GM06990 (cell line): Measurements from ENCODE around the gene EPHA6.

ENCODE experiments used
- DNase-seq: peaks from one replicate; pipeline ENCODE4 v3.0.0-alpha.2; 2011; ENCODE audit not compliant: insufficient read length; ENCODE audit errors: extremely low read depth
- H3K27me3 ChIP-seq: replicated peaks from 2 replicates; pipeline ENCODE4 v1.6.0; 2011; ENCODE audit warnings: low read length; ENCODE audit not compliant: control insufficient read depth, insufficient read depth
- H3K36me3 ChIP-seq: 2 replicates; pipeline ENCODE4 v1.5.1; 2011; ENCODE audit warnings: low read length; ENCODE audit not compliant: control insufficient read depth, insufficient read depth
- H3K4me3 ChIP-seq: replicated peaks from 2 replicates; pipeline ENCODE4 v1.5.1; 2011; ENCODE audit warnings: low read depth, mild to moderate bottlenecking, control low read depth, low read length
- TF ChIP-seq, protein P1 (sequence below): IDR thresholded peaks from 2 replicates; pipeline ENCODE4 v1.5.1; 2011; ENCODE audit warnings: low read length, control low read depth, mild to moderate bottlenecking, inconsistent platforms; ENCODE audit not compliant: insufficient read depth, poor library complexity, severe bottlenecking

The EPHA6 gene

DNA sequence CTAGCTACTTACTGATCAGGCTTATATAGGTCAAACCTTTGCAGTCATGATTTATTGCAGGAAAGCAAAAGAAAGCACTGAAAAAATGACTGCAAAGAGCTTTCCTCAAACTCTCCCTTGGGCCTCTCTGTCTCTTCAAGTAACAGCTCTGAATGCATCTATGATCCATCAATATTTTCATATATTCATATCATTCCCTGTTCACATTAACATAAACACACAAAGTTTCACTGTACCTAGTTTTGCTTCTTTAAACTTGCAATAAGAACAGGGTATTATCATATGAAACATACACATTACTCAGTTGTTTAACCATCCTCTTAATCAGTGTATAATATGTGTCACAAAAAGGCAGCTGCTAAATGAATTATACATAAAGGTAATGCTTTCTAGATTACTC is 842.2 kb downstream of the EPHA6 start:
- DNase-seq = no peak
- no peaks in the 10 kb centered on the region for H3K36me3 ChIP-seq
- H3K4me3 ChIP-seq = no peak overlapping the region
- TF ChIP-seq, protein P1, sequence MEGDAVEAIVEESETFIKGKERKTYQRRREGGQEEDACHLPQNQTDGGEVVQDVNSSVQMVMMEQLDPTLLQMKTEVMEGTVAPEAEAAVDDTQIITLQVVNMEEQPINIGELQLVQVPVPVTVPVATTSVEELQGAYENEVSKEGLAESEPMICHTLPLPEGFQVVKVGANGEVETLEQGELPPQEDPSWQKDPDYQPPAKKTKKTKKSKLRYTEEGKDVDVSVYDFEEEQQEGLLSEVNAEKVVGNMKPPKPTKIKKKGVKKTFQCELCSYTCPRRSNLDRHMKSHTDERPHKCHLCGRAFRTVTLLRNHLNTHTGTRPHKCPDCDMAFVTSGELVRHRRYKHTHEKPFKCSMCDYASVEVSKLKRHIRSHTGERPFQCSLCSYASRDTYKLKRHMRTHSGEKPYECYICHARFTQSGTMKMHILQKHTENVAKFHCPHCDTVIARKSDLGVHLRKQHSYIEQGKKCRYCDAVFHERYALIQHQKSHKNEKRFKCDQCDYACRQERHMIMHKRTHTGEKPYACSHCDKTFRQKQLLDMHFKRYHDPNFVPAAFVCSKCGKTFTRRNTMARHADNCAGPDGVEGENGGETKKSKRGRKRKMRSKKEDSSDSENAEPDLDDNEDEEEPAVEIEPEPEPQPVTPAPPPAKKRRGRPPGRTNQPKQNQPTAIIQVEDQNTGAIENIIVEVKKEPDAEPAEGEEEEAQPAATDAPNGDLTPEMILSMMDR = no peak
- no peaks in the 10 kb centered on the region for H3K27me3 ChIP-seq

DNA sequence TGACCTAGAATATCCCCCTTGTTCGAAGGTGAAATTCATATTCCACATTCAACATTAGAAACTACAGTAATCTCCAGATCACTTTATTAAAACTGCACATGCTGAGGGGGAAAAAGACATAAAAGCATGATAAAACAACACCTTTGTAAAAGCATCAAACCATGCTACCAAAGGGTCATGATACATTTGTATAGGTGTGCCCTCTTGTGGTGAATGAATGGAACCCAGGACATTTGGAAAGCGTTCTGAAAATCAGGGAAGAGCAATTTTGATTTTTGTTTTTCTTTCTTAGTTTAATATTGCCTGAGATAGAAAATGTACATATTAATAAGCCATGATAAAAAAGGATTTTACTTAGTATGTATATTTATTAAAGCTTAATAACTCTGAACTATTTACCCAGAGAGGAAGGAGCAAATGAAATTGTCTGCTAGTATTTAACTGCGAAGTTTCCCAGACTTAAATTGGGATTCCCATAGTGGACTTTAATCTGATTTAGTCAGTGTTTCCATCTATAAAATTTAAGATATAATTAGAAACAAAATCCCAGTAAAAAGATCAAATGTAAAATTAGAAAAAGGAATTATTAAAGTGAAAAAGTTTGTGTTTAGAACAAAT is 844.4 kb downstream of the EPHA6 start:
- no peak for DNase-seq
- H3K36me3 ChIP-seq = no peaks in the 10 kb centered on the region
- H3K27me3 ChIP-seq = no peaks in the 10 kb centered on the region
- H3K4me3 ChIP-seq = no peak overlapping the region
- TF ChIP-seq, protein P1 = peak; percentile 68

DNA sequence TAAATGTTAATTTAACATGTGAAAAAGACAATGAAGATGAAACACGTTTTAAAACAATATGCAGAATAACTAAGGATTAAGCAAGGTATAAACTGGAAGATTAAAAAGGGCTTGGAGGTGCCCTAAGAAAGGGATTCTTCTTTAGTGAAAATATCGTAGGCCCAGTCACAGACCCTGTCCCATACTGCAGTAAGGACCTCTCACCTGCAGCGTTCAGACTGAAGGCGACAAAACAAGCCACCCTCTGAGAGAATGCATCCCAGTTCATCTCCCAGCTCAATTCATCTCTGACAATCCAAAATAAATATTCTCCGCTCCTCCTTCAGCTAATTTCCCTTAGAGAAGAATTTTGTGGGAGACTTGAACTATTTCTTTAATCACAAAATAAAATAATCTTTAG is 847.9 kb downstream of the EPHA6 start:
- Histone ChIP-seq H3K36me3 (no peaks in the 10 kb centered on the region), H3K27me3 (no peaks in the 10 kb centered on the region), H3K4me3 (no peak overlapping the region)
- no peak for DNase-seq
- TF ChIP-seq, protein P1 = no peak

DNA sequence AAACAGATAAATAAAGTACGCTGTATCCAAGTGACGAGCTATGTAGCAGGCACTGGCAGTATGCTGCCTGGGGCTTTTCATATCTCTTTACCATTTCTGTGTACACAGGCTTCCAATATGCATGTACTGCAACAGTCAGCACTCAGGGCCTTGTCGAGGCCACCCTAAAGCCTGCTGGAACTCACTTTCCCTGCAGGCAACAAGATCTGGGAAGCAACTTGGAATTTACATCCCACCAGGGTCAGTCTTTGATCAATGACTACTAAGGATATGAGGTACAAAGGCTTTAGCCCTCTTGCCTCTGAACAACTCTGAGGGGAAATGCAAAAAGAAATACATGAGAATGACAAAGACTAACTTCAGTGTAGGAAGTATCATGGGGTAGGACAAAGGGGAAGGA is 848.4 kb downstream of the EPHA6 start:
- no peak for DNase-seq
- TF ChIP-seq, protein P1 = no peak
- H3K4me3 ChIP-seq = no peak overlapping the region
- H3K27me3 ChIP-seq = no peaks in the 10 kb centered on the region
- no peaks in the 10 kb centered on the region for H3K36me3 ChIP-seq

DNA sequence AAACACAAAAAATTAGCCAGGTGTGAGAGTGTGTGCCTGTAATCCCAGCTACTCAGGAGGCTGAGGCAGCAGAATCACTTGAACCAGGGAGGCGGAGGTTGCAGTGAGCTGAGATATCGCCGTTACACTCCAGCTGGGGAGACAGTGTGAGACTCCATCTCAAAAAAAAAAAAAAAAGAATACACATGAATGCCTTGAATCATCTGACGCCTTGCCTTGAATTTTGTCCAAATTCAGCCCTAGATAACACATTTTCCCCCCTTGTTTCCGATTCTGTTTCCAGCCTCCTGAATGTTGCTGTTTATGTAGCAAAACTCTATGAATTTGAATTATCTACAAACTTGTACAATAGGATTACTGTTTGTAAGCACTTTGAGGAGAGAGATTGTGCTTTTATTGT is 851.5 kb downstream of the EPHA6 start:
- Histone ChIP-seq H3K4me3 (no peak overlapping the region), H3K36me3 (no peaks in the 10 kb centered on the region), H3K27me3 (no peaks in the 10 kb centered on the region)
- TF ChIP-seq, protein P1 = no peak
- no peak for DNase-seq

DNA sequence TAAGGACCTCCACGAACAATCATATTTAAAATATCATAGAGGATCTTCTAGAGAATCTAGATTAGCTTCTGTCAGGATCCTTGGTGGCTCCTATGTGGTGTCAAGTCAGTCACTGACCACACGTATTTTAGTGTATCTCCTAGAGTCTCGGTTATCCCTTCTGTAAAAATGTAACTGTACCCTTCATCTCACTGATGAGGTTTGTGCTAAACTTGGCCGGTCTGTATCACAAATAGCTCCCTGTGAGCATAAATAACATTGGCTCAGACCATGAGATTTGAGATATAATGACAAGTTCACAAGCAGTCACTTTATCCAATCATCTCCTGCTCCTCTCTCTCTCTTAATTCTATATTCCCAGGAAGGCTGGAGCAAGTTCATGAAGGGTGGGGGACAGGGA is 856.6 kb downstream of the EPHA6 start:
- Histone ChIP-seq H3K4me3 (no peak overlapping the region), H3K36me3 (no peaks in the 10 kb centered on the region), H3K27me3 (no peaks in the 10 kb centered on the region)
- TF ChIP-seq, protein P1 = no peak
- no peak for DNase-seq
